ENCODE data around the gene DRAXIN.

- TF ChIP-seq GATA3 (IDR thresholded peaks at IDR 0.05; ENCODE audit: low read depth, low read length) (no peak), GATA2 (IDR thresholded peaks at IDR 0.05; ENCODE audit: low read depth, low read length) (no peak)
These were observed 29.8 kb downstream of the DRAXIN start for GRCh38 chr1:11721311-11721710.

Measured in SH-SY5Y (cell line).